GM23248 (cell line): ENCODE results near the gene CNOT1. TPM values are rescaled to one million over a fixed set of nuclear protein-coding genes. Genes with fewer than 3 reads are reported as not detected.

Experiments
- DNase-seq: peaks from one replicate; pipeline ENCODE4 v3.0.0-alpha.2; 2015
- H2AFZ ChIP-seq: fragments of 200-600 bp; sonication (generic); 2 replicates; pipeline ENCODE4 v1.6.1; 2016; ENCODE audit warnings: antibody characterized with exemption
- H3F3A ChIP-seq: fragments of 200-600 bp; sonication (generic); 2 replicates; pipeline ENCODE4 v1.6.1; 2016; ENCODE audit warnings: mild to moderate bottlenecking, antibody characterized with exemption, mixed run types; ENCODE audit not compliant: insufficient read depth
- H3K27ac ChIP-seq: fragments of 200-600 bp; sonication (generic); 2 replicates; pipeline ENCODE4 v1.5.1; 2016; ENCODE audit warnings: mild to moderate bottlenecking
- H3K27me3 ChIP-seq: fragments of 200-600 bp; sonication (generic); replicated peaks from 2 replicates; pipeline ENCODE4 v1.6.1; 2016; ENCODE audit warnings: mild to moderate bottlenecking; ENCODE audit not compliant: insufficient read depth
- H3K36me3 ChIP-seq: fragments of 200-600 bp; sonication (generic); 2 replicates; pipeline ENCODE4 v1.6.1; 2016; ENCODE audit warnings: low read depth, mild to moderate bottlenecking
- H3K4me1 ChIP-seq: fragments of 200-600 bp; sonication (generic); 2 replicates; pipeline ENCODE4 v1.6.1; 2016; ENCODE audit warnings: mild to moderate bottlenecking; ENCODE audit not compliant: insufficient read depth
- H3K4me2 ChIP-seq: fragments of 200-600 bp; sonication (generic); one replicate; pipeline ENCODE4 v1.6.1; 2016; ENCODE audit warnings: mild to moderate bottlenecking; ENCODE audit not compliant: unreplicated experiment
- H3K4me3 ChIP-seq: fragments of 200-600 bp; sonication (generic); 2 replicates; pipeline ENCODE4 v1.5.1; 2016; ENCODE audit warnings: mild to moderate bottlenecking
- H3K79me2 ChIP-seq: fragments of 200-600 bp; sonication (generic); 2 replicates; pipeline ENCODE4 v1.6.1; 2016; ENCODE audit warnings: mild to moderate bottlenecking; ENCODE audit not compliant: insufficient read depth
- H3K9ac ChIP-seq: fragments of 200-600 bp; sonication (generic); 2 replicates; pipeline ENCODE4 v1.6.1; 2016; ENCODE audit warnings: mild to moderate bottlenecking
- H3K9me2 ChIP-seq: fragments of 200-600 bp; sonication (generic); 2 replicates; pipeline ENCODE4 v1.6.1; 2016; ENCODE audit warnings: mixed run types, mild to moderate bottlenecking, moderate library complexity; ENCODE audit not compliant: insufficient read depth
- H3K9me3 ChIP-seq: fragments of 200-600 bp; sonication (generic); one replicate; pipeline ENCODE4 v1.6.1; 2017; ENCODE audit warnings: low read depth
- H4K20me1 ChIP-seq: fragments of 200-600 bp; sonication (generic); 2 replicates; pipeline ENCODE4 v1.6.0; 2016; ENCODE audit not compliant: insufficient read depth
- EZH2 ChIP-seq: fragments of 200-600 bp; sonication (generic); IDR thresholded peaks from 2 replicates; pipeline ENCODE4 v1.6.1; 2018; ENCODE audit warnings: antibody characterized with exemption, mild to moderate bottlenecking; ENCODE audit not compliant: insufficient read depth, poor library complexity, severe bottlenecking
- EZH2phosphoT487 ChIP-seq: fragments of 200-600 bp; sonication (generic); IDR thresholded peaks from 2 replicates; pipeline ENCODE4 v1.6.1; 2018; ENCODE audit warnings: antibody characterized with exemption, moderate library complexity, mild to moderate bottlenecking, low read depth; ENCODE audit not compliant: insufficient read depth
- WGBS, 2 experiments: methylation state at CpG; one replicate each; pipeline ENCODE4 v1.1.6; 2015 to 2017; ENCODE audit warnings: low lambda C conversion rate in 2 of 2, low coverage in 1 of 2; ENCODE audit errors: missing lambda C conversion rate in 2 of 2; 5-methylcytosine and 5-hydroxymethylcytosine counted together
- in situ Hi-C: fragments of 300-500 bp; cut with MboI; formaldehyde crosslinking; loops from 2 replicates; pipeline ENCODE4 v1.15.0; 2020
- polyA plus RNA-seq: library from polyadenylated mRNA; unstranded; fragments of >200 nt; fragmentation: Nextera tagmentation; extraction: Ambion mirVana; gene quantifications from 2 replicates; pipeline ENCODE4 v1.2.1, GENCODE V29; 2016
- total RNA-seq: library from RNA; depleted of rRNA; stranded (reverse); fragments of >200 nt; shearing (Covaris generic); gene quantifications from 2 replicates; pipeline ENCODE4 v1.2.3, GENCODE V29; 2014

Gene CNOT1
- total and polyA plus RNA-seq, 2 experiments from 2014 or later: 35.6 to 93.1 TPM

DNA sequence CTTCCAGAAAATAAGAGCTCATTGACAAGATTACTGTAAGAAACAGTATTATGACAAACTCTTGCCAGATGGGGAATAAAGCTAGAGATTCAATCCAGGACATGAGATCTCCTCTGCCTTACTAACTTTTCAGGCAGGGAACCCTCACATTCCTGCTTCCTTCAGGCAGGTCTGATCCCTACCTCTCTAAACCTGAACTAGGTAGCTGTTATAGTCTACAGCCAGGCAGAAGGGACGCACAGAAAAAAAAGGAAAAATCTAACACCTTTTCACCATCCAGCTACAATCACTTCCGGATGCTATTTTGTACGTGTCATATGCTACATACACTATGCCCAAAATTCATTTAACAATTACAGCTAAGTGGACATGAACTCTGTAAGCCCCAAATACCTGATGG lies 41.2 kb downstream of the CNOT1 start:
- 95 to 98% methylated on average over 3 of the region's 3 CpGs for WGBS, 2 experiments
- no peak overlapping the region for H3K9ac ChIP-seq
- no peaks in the 10 kb centered on the region for H3K9me3 ChIP-seq
- no peaks in the 10 kb centered on the region for H4K20me1 ChIP-seq
- TF ChIP-seq EZH2phosphoT487 (no peak), EZH2 (no peak)
- no peaks in the 10 kb centered on the region for H3K27me3 ChIP-seq
- in situ Hi-C loops: no loop called here
- H3K36me3 ChIP-seq: peaks cover 66% of the 10 kb centered on the region
- peaks cover 8% of the 10 kb centered on the region for H3K4me1 ChIP-seq
- H3K79me2 ChIP-seq: peaks cover 72% of the 10 kb centered on the region
- DNase-seq: no peak
- no peaks in the 10 kb centered on the region for H3K9me2 ChIP-seq
- no peak overlapping the region for H2AFZ ChIP-seq
- H3K27ac ChIP-seq: no peak overlapping the region
- no peak overlapping the region for H3K4me3 ChIP-seq
- no peak overlapping the region for H3K4me2 ChIP-seq
- peaks cover 38% of the 10 kb centered on the region for H3F3A ChIP-seq

DNA sequence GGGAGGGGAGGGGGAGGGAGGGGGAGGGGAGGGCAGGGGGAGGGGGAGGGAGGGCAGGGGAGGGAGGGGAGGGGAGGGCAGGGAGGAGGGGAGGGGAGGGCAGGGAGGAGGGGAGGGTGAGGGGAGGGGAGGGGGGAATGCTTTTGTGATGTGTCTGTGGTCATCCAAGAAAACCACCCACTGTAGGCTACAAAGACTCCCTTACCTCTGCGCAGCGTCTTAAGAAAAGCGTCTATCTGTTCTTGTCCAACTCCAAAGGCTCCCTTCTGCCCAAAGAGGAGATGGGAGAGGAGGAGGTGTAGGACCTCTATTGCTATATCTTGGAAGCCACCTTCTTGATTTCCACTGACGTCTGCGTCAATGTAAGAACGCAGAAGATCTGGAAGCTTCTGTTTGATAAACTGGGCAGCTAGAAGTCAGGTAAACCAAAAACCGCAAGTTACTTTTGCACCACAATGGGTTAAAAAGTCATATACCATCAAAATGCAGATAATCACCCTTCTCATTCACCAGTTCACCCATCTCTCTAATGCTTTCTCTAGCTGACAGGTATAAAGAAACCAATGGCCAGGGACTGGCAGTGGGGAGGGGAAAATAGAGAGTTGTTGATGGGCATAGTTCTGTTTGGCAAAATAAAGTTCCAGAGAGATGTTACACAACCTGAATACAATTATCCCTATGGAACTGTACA lies 43.1 kb downstream of the CNOT1 start:
- Histone ChIP-seq H3K9me3 (no peaks in the 10 kb centered on the region), H2AFZ (no peak overlapping the region), H3K27me3 (no peaks in the 10 kb centered on the region), H3K79me2 (peaks cover 71% of the 10 kb centered on the region), H4K20me1 (no peaks in the 10 kb centered on the region), H3K9me2 (no peaks in the 10 kb centered on the region), H3K4me3 (no peak overlapping the region), H3K36me3 (peaks cover 67% of the 10 kb centered on the region), H3F3A (peaks cover 33% of the 10 kb centered on the region), H3K27ac (no peak overlapping the region), H3K9ac (no peak overlapping the region), H3K4me2 (no peak overlapping the region), H3K4me1 (peaks cover 8% of the 10 kb centered on the region)
- DNase-seq: no peak
- WGBS, 2 experiments: 99% methylated on average over 7 of the region's 7 CpGs
- no peak for TF ChIP-seq EZH2phosphoT487
- no peak for TF ChIP-seq EZH2
- in situ Hi-C loops: no loop called here

DNA sequence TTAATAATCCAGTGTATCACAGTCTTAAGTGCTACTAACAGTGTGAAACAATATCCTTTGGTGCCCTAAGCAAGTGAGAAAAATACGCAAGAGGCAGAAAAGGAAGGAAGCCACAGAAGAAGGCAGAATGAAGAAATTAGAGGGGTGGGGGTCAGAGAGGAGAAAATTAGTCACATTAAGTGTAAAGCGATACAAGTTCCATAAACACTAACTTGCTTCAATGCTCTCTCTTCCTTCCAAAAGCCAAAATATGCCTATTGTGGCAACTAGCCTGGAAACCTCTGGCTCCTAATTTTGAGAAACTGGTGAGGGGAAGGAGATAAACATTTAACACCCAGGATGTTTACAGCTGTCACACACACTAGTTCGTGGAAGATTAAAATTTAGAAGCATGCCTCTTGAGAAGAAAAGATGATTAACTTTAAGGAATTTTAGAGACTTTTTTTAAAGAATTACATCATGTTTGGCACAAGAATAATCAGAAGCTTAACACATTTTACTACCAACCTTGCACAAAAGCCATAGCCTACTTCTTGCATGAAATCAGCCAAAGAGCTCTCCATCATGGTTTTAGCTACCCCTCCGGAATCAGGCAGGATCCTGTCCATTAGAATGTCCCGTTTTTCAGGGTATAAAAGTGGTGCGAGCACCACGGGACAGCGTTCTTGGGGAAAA lies 44.7 kb downstream of the CNOT1 start:
- H3K27ac ChIP-seq: peak overlapping the region; percentile 35
- H3F3A ChIP-seq: peaks cover 33% of the 10 kb centered on the region
- H3K36me3 ChIP-seq: peaks cover 74% of the 10 kb centered on the region
- H4K20me1 ChIP-seq: no peaks in the 10 kb centered on the region
- no peaks in the 10 kb centered on the region for H3K27me3 ChIP-seq
- H3K79me2 ChIP-seq: peaks cover 59% of the 10 kb centered on the region
- TF ChIP-seq EZH2phosphoT487 (no peak), EZH2 (no peak)
- H3K9me3 ChIP-seq: no peaks in the 10 kb centered on the region
- peak; percentile 56 for DNase-seq
- H3K9ac ChIP-seq: no peak overlapping the region
- WGBS, 2 experiments: 34% methylated on average over 8 of the region's 8 CpGs
- in situ Hi-C loops: no loop called here
- no peaks in the 10 kb centered on the region for H3K9me2 ChIP-seq
- no peak overlapping the region for H3K4me3 ChIP-seq
- peaks cover 8% of the 10 kb centered on the region for H3K4me1 ChIP-seq
- no peak overlapping the region for H2AFZ ChIP-seq
- no peak overlapping the region for H3K4me2 ChIP-seq

DNA sequence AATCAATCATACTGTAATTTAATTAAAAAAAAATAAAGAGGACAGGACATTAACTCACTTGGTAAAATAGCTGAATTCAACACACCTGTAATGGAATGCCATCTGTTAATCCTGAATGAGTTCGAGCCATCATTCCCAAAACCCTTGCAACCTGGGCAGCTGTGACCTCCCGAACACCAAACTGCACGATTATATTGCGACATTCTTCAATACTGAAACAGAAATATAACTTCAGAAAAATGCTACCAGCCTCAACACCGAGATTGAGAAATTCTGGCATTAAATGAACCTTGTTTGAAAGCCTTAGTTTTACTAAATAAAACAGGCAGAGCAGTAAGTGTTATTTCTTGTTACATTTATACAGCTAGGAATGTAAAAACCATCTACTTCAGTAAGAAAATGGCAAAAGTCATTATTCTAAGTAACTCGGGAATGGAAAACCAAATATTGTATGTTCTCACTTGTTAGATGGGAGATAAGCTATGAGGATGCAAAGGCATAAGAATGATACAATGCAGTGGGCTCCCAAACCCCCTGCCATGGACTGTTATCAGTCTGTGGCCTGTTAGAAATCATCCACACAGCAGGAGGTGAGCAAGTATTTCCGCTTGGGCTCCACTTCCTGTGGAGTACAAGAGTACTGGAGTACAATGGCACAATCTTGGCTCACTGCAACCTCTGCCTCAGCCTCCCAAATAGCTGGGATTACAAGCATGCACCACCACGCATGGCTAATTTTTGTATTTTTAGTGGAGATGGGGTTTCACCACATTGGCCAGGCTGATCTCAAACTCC lies 46.5 kb downstream of the CNOT1 start:
- no peak overlapping the region for H3K4me2 ChIP-seq
- TF ChIP-seq EZH2 (no peak), EZH2phosphoT487 (no peak)
- no peaks in the 10 kb centered on the region for H4K20me1 ChIP-seq
- peaks cover 52% of the 10 kb centered on the region for H3K79me2 ChIP-seq
- DNase-seq: no peak
- peaks cover 82% of the 10 kb centered on the region for H3K36me3 ChIP-seq
- no peak overlapping the region for H3K4me3 ChIP-seq
- H3K9me2 ChIP-seq: no peaks in the 10 kb centered on the region
- peaks cover 8% of the 10 kb centered on the region for H3K4me1 ChIP-seq
- in situ Hi-C loops: no loop called here
- 83 to 87% methylated on average over 8 of the region's 8 CpGs for WGBS, 2 experiments
- H3K27me3 ChIP-seq: no peaks in the 10 kb centered on the region
- H3K9ac ChIP-seq: no peak overlapping the region
- H3K9me3 ChIP-seq: no peaks in the 10 kb centered on the region
- no peak overlapping the region for H3K27ac ChIP-seq
- peaks cover 33% of the 10 kb centered on the region for H3F3A ChIP-seq
- no peak overlapping the region for H2AFZ ChIP-seq
